NCI-H1417 treated with DMSO at 0.1 percent for 48 hours (cell line): ENCODE results near the gene CNGB1.
"Not testable (repeated sequence)": the region's sequence is repeated elsewhere in the genome, so short reads cannot be mapped to it uniquely, and the experiment has no call there.

Experiments
- DNase-seq: peaks from one replicate; lab custom pipeline; 2025; lab: John Stamatoyannopoulos, UW

The CNGB1 gene

DNA sequence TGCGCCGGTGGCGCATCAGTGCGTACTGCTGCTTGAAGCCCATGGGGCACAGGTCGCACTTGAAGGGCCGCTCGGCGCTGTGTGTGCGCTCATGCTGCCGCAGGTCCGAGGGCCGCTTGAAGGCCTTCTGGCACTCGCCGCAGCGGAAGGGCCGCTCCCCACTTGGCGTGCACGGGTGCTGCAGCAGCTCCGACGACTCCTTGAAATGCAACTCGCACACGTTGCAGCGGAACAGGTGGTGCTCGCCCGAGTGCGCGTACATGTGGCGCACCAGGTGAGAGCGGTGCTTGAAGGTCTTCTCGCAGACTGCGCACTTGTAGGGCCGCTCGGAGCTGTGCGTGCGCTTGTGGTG, 26.2 kb upstream of the CNGB1 start:
- DNase-seq, result no peak

DNA sequence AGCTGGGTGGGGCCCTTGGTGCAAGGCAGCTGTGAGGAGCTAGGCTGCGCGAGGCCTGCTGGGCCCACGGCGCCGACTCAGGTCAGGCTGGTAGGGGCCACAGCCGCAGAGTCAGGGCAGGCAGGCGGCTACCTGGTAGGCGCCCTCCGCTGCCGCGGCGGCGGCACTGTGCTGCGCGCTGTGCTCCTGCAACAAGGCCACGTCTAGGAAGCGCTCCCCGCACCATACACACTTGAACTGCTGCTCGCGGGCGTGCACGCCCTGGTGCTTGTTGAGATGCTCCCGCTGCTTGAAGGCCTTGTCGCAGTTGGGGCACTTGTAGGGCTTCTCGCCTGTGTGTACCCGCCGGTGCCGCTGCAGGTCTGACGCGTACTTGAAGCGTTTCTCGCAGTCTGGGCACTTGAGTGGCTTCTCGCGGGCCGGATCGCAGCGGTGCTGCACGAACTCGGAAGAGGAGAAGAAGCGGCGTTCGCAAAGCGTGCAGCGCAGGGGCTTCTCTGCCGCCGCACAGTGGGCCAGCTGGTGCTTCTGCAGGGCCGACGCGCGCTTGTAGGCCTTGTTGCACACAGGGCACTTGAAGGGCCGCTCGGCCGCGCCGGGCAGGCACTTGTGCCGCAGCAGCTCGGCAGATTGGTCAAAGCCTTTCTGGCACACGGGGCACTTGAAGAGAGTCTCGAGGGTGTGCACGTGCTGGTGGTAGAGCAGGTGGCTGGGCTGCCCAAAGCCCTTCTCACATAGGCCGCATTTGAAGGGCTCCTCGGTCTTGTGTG, 25.7 kb upstream of the CNGB1 start:
- no peak for DNase-seq

DNA sequence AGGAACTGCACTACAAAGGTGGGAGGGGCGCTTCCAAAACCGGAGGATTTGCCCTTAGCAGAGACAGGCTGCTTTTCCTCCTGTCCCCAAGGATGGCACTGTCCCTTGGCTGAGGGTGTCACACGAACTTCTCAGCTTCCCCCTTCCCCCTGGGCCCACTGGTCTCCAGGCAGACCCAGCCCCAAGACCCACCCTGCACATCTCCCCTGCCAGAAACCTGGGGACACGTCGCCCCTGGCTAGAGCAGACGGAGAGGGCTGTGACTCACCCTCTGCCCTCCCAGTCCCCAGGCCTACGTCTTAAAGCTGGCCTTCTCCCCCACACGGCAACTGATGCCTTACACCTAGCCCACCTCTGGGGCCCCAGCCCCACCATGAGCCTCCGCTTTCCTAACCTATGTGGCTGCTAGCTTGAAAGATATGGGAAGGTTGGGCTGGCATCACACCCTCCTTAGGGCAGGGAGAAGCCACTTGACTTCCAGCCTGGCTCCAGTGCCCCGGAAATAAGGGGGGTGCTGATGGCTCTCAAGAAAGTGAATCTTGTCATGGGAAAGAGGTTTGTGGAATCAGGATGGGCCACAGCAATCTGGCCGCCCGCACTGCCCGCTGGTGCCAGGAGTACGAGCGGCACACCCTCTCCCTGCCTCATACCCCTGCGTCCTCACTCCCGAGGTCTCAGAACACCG, 24.9 kb upstream of the CNGB1 start:
- no peak for DNase-seq

DNA sequence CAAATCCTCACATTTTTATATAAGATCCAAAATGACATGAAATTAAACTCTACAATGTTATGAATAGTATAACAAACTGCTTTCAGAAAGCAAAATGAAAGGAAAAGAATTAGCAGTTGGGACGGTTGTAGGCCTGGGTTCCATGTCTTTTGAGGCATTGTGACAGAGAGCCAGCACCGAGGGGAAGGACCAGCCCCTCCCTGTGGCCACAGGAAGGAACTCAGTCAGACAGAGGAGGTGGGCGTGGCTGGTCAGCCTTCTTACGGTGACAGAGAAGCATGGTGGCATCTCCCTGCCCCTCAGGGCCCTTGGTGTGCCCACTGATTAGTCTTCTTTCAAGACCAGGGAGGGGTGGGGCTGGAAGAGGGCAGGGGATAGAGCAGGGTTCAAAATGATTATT, 23.9 kb upstream of the CNGB1 start:
- no peak for DNase-seq

DNA sequence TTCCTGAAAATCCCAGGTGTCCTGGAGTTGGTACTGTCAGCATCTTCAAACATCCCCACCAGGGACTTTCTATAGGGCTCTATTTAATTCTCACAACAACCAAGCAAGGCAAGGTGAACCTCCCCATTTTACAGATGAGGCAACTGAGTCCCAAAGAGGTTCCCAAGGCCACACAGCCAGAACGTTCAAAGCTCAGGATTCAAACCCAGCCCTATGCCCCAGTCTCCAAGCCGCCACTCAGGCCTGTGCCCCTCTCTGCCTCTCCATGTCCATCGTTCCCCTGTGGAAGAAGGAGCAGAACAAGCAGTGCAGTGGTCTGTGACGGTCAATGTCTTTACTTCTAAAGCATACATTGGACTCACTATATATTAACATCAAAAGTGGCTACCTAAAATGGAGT, 23.4 kb upstream of the CNGB1 start:
- DNase-seq, result no peak

DNA sequence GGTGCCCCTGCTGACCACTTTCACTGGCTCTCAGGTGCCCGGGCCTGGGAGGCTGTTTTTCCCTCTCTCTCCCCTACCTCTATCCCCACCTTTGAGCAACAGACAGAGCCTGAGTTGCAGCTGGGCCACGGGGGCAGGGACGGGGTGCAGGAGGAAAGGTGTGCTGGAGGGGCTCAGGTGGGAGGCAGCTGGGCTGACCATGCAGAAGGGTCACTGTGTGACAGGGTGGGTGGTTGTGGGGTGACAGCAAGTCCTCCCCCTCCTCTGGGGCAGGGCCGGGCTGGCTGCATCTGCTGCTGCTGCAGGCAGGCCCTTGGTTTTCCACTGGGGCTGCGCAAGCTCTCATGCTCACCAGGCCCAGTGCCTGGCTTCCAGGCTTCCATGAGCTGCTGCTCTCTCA, 23.0 kb upstream of the CNGB1 start:
- DNase-seq, result no peak

DNA sequence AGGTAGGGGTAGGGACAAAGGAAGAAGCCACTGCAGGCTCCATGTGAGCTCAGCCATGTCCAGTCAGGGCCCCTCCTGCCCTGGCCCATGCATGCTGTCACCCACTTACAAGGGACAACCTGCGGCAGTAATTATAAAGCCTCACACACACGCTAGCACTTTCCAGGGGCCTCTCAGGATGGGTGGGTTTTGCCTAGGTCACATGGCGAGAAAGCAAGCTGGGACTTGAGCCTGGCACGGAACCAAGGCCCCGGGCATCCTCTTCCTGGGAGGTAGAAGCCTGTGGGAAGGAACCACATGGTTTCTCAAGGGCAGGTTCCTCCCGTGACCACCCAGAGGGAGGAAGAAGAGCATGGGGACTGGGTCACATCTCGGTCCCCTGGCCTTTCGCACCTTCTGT, 22.5 kb upstream of the CNGB1 start:
- DNase-seq, result no peak

DNA sequence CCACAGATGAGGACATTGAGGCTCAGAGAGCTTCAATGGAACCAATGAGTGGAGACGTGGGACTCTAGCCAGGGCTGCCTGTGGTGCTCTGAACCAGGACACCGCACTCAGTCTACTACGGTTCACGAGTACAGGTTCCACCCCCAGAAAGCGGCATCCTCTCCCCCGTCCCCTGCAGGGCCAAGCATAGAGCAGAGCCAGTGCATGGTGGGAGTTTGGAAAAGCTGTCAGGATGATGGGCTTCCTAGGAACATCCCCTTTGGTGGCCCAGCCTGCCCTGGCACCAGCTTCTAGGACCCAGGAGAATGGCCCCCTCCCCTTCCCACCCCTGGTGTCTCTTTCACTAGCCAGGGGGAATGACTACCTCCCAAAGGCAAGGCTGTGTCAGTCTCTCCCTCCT, 21.2 kb upstream of the CNGB1 start:
- DNase-seq, result no peak

DNA sequence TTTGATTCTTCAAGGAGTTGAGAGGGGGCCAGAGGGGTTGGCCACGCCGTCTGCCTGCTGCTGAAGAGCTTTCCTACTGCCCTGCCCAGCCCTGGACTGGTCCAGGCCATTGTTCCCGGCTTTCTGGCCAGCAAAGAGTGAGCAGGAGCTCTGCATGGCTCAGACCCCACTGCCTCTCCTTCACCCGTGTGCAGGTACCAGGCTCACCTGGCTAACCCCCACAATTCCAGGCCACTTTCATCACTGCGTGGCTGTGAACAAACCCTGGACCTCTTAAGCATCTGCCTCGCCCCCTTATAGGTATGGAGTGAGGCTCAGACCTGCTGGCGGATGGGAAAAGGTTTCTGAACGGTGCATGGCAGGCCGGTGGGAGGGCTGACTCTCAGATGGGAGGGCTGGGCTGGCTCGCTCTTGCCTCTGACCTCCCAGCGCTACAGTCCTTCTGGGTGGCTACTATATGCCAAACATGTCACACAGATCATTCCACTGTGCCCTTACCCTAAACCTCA, 20.7 kb upstream of the CNGB1 start:
- DNase-seq, result no peak

DNA sequence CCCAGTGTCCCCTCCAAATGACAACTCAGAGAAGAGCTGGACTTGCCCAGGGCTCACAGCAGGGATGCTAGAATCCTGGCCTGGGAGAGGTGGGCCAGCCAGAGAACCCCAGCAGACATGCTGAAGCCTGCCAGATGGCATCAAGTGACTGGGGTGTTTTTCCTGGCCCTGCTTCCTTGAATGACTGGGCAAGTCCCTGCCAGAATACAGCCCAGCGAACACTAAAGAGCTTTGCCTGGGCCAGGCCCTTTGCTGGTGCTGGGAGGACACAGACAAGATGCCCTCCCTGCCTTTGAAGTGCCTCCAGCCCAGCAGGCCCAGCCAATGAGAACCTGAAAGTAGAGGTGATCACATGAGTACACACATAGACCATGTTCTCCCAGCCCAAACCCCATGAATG, 18.0 kb upstream of the CNGB1 start:
- no peak for DNase-seq

DNA sequence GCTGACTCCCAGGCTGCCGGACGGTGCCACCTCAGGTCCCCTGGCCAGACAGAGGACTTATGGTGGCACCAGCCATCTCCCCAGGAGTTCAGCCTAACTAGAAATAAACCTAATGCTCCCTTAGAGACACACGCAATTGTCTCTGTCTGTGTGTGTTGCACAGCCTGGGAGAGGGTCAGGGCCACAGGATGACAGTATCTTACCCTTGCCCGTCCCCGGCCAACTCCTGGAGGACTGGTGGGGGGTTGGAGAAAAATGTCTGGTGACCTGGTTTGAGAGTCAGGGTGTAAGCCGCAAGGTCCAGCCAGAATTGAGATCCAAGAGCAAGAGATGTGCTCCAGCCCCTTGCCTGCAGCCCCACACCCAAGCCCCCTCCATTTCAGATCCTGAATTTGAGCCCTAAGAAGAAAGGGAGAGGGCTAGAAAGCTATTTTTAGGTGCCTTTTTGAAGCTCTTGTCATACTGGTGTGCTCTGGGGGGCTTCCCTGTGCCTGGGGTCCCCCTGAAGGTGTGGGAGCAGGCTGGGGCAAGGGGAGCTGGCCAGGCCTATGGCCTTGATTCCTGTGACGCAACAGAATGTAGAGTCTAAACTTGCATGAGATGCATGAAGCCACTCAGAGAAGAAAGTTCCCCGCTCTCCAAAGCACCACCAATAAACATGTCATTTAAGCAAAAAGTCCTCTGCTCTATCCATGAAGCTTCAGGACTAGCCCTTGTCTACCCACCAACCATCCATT, 16.7 kb upstream of the CNGB1 start:
- DNase-seq, result no peak

DNA sequence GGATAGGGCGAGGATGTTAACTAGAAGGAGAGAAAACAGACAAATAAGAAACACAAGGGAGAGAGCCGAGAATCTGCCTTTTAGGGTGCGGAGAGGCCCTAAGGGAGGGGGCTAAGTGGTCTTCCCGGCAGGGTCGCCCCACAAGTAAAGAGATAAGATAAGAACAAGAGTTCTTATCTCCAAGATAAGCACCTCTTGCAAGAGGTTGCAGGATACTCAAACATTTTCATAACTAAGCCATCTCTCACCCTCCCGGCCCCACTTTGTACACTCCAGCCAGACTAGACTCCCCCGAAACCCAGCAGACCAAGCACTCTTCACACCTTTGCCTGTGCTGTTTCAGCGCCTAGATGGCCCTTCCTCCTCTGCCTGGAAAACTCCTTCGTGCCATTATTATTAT, 15.3 kb upstream of the CNGB1 start:
- no peak for DNase-seq

DNA sequence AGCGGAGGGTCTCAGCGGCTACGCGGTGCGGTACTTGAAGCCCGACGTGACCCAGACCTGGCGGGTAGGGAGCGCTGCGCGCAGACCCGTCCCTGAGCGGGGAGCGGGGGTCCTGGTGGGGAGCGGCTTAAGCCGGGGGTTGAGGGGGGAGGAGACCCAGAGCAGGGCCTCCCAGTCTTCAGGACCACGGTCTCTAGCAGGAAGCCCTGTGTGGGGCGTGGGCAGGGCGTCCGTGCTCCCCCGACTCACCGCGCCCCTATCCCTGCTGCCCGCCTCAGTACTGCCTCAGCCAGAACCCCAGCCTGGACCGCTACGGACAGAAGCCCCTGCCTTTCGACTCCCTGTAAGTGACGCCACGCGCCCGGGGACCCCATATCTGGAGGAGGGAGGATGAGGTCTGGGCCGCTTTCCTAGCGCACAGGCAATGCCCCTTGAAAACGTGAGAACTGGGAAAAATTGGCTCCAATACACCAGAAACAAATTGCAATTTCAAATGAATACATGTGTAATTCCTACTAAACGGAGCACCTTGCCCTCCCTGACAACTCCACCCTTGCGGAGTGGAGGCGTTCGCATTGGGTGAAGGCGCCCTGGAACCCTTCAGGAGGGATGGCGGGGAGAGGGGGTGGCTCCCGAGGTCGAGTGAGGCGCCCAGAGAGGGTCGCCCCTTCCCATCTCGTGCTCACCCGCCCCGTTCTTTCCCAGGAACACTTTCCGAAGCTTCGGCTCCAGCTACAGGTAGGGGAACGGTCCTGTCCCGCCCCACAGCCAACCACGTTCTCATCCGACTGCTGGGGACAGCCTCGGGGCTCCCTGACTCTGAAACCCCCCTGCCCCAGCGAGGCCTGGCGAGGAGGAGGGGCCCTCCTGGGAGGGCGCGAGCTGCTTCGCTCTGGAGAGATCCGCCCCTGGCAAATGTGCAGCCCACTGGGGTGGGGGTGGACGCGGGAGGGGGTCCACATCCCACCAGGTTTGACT, 14.6 kb upstream of the CNGB1 start:
- no peak for DNase-seq

DNA sequence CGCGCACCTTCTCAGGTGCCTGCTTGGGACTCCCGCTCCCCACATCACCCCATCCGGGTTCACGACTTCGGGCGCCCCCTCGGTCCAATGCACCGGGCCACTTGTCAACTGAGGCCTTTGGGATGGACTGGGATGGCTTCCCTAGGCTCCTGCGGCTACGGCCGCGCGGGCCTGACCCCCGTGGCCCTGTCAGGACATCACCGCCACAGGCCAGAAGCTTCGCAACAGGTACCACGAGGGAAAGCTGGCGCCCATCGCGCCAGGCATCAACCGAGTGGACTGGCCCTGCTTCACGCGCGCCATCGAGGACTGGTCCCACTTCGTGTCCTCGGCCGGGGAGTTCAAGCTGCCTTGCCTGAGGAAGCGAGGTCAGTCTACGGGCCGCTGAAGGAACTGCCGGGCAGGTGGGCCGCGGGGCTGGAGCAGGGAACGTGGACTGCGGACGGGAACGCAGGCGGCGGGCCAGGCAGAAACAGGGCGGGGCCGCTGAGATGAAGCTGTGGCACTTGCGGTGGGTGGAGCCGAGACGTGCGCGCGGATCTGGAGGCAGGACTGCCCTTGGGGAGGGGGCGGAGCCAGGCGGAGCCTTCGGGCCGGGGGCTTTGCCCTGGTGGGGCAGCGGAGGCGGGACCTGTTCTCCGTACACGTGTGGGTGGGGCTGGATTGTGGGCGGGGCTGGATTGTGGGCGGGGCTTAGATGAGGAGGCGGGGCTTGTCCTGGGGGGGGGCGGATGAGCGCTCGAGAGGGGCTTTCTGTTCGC, 13.7 kb upstream of the CNGB1 start:
- DNase-seq, result no peak

DNA sequence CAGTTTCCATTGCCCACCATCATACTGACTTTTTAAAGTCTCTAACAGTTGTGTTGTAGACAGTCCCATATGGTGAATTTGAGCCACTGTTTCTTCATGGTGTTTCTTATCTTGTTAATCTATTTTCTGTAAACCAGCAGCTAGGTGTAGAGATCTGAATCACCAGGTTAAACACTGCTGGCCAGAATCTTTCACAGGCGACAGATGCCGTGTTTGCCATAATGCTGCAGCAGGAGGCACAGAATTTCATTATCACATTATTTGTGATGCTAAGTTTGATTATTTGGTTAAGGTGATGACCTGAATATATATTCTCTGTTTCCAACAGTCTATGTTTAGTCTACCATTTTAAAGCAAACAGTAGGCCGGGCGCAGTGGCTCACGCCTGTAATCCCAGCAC, 11.5 kb upstream of the CNGB1 start:
- DNase-seq, result no peak

DNA sequence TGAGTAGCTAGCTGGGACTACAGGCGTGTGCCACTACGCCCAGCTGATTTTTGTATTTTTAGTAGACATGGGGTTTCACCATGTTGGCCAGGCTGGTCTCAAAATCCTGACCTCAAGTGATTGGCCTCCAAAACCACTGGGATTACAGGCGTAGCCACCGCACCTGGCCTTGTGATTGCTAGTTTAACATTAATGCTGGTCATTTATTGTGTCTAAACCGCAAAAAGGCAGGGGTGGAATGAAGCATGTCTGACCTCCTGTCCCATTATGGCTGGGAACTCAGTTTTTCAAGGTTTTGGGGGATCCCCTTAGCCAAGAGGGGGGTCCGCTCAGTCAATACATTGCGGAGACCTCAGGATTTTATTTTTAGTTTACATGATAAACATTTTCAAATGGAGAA, 10.7 kb upstream of the CNGB1 start:
- DNase-seq, result no peak

DNA sequence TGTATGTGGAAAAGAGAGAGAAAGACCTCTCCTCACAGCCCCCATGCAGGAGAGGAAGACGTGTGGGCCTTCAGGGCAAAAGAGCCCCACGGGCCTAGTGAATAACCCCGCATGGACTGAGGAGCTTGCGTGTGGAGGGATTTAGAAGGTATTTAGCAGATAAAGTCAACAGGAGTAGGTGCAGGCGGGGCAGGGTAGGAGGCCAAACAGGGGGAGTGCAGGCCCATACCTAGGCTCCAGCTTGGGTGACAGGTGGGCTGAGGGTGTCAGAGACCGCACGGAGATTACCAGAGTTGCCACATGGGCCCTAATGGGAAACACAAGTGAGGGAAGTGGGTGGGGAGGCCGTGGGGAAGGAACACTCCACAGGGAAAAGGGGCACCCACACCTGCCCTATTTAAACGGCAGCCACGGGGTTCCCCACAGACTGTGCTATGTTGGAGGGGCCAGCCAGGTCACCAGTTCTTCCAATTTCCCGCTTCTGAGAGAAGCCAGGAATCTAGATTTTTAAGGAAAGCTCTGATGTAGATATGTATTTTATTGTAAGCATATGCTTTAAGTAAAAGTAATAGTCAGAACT, 8.2 kb upstream of the CNGB1 start:
- DNase-seq, result no peak

DNA sequence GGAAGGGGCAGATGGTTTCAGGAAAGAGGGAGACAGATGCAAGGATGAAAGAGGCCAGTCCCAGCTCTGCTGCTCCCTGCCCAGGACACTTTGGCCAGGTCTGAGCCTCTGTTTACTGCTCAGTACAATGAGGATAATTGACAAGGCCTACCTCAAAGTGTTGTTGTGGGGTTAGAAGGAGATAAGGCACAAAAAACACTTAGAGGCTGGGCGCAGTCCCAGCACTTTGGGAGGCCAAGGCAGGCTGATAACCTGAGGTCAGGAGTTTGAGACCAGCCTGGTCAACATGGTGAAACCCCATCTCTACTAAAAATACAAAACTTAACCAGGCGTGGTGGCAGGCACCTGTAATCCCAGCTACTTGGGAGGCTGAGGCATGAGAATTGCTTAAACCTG, 7.1 kb upstream of the CNGB1 start:
- DNase-seq, result not testable (repeated sequence)

DNA sequence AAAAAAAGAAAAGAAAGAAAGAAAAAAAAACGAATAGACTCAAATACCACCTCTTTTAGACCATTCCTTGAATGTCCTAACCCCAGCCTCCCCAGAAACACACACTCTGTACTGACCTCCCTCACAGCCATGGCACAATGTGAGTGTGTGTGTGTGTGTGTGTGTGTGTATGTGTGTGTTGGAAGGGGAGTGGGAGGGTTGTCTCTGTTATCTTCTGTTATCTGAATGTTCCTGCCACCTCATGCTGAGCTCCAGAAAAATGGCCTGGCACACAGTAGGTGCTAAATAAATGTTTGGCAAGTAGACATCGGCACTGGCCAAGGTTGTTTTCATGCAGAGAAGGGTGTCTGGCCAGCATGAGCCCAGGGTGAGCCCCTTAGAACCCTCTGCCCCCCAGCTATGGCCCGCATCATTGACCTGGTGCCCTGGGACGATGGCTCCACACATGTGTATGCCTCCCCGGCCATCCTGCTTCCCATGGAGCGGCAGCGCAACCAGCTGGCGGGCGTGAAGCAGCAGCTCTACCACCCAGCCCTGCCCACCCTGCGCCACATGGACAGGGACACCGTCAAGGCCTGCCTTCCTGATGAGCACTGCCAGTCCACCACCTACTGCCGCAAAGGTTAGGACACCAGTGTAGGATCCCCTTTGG, 6.6 kb upstream of the CNGB1 start:
- DNase-seq, result no peak

DNA sequence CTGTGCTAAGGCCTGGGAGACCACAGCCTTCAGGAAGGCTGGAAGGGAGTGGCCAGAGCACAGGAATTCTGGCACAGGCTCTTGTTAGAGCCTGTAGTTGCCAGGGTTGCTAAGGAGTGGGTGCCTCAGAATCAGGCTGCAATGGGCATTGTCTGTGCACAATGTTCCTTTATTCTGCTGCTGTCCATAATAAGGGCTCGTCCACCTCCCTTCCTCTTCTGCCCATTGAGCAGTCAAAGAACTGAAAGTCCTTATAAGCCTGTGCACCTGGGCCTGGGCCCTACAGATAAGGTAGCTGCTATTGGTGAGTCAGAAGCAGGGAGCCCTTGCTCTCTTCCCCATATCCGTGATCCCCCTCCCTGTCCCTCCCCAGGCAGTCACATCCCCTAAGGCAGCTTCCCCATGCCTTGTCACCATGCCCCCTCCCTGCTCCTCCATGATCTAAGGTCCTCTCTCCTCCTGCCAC, 5.4 kb upstream of the CNGB1 start:
- no peak for DNase-seq
